Caki2 (cell line): ENCODE results near the gene MARCHF11. TPM values are rescaled to one million over a fixed set of nuclear protein-coding genes. Genes with fewer than 3 reads are reported as not detected.

Experiments
- DNase-seq: peaks from one replicate; pipeline ENCODE4 v3.0.0-alpha.2; 2015; ENCODE audit warnings: low read depth
- in situ Hi-C: cut with HindIII; loops from 2 replicates; pipeline ENCODE4 v1.10.0; 2016; ENCODE audit warnings: low sequenced_read_pairs, low pct_unique_long_range_greater_than_20kb, mixed read lengths
- total RNA-seq: library from RNA; depleted of rRNA; stranded (reverse); fragments of >200 nt; shearing (Covaris generic); gene quantifications from 2 replicates; pipeline ENCODE4 v1.2.3, GENCODE V29; 2014; ENCODE audit warnings: low replicate concordance; rRNA removed

The MARCHF11 gene, protein sequence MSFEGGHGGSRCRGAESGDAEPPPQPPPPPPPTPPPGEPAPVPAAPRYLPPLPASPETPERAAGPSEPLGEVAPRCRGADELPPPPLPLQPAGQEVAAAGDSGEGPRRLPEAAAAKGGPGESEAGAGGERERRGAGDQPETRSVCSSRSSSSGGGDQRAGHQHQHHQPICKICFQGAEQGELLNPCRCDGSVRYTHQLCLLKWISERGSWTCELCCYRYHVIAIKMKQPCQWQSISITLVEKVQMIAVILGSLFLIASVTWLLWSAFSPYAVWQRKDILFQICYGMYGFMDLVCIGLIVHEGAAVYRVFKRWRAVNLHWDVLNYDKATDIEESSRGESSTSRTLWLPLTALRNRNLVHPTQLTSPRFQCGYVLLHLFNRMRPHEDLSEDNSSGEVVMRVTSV
- not detected in 2 replicates for total RNA-seq

DNA sequence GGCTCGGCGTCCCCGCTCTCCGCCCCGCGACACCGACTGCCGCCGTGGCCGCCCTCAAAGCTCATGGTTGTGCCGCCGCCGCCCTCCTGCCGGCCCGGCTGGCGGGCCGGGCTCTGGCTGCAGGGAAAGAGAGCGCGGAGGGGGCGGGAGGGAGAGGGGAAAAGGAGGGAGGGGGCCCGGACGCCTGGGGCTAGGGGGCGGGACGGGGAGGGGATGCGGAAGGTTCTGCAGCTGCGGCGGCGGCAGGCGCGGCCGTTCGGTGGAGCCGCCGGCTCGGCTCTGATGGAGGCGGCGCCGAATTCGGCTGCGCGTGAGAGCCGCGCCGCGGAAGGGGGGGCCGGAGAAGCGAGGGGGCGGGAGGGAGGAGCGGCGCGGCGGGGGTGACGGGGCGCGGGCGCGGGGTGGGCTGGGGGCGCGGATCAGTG, at the start of gene MARCHF11:
MARCHF11 (minus strand) TSS at position 281 of the 425 bp plus-strand sequence; CDS start at position 65, 216 bp downstream.
- DNase-seq: no peak
- in situ Hi-C loops: no loop called here

DNA sequence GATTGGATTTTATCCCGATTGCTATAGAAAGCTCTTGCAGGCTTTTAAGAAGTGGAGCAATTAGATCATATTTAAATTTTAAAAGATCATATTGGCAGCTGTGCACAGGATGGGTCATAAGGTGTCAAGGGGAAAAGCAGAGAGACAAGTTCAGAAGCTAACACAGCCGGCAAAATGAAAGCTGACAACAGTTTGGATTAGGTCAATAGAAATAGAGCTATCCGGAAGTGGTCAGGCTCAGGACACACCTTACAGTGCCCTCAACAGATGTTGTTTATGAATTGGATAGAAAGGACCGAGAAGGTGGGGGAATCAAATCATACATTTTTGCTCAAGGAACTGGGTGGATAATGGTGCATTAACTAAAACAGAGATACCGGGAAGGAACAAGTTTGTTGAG, 46.3 kb upstream of the MARCHF11 start:
- in situ Hi-C loops: no loop called here

DNA sequence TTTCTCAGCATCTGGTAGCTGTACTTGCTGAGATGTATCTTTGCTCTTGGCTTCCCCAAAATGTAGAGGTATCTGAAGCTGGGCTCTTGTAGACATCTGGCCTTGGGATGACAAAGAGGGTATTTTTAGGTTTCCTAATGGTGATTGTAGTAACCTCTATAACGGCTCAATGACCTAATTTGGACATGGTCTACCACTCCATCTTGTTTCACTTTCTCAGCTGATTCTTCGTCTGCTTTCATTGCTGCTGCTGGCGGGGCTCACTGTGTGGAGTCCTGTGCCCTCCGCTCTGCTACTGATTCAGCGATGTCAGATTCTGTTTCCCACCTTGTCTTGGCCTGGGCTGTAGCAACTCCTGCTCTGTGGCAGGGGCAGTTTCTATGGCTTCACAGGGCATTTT, 12.7 kb upstream of the MARCHF11 start:
- no peak for DNase-seq
- in situ Hi-C loops: no loop called here

More for the DNA sequence above, 46.3 kb upstream of the MARCHF11 start:
- no peak for DNase-seq

DNA sequence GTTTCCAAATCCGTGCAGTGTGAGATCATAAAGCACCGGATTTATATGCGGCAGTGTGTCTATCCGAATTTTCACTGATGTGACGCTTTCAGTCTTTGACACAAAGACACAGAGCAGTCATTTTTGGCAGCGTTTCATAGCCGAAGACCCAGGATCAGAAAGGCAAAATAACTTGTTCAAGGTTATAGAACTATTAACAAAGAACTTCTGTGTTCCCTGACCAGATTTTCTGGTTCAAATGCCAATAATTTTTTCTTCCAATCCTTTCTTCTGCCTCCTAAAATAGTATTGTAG, 1.1 kb upstream of the MARCHF11 start:
- no peak for DNase-seq
- in situ Hi-C loops: no loop called here

DNA sequence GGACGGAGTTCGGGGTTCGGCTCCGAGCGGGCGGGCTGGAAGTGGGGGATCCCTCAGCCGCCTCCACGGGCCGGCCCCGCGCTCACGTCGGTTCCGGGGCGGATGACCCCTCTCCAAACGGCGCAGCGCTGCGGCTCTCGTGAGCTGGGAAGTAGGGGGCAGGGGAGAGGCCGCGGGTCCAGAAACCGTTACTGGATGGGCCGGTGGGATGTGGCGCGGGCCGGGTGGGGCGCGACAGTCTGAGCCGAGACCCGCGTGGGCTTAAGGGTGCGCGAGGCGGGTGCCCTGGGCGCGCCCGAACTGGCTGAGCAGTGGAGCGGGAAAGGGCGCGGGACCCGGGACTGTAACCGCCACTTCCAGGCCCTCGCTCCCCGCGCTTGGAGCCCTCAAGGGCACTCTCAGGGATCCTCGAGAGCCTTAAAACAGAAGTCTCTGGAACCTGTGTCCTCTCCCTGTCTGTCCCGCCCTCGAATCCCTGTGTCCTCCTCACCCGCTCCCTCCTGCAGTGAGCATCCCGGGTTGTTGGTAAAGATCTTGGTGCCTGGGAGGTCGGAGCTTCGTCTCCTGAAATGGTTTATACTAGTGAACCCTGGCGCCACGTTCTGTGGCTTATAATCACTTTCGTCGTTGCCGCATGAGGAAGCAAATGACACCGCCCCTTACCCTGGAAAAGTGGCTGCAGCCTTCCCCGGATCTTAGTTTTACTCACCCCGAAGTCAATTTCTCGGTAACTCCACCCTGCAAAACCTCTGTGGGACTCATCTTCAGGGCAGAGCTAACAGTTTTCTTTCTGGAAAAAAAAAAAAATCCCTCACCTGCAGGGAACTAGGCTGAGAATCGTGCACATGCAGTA, 571 bp upstream of the MARCHF11 start:
- no peak for DNase-seq
- in situ Hi-C loops: no loop called here

DNA sequence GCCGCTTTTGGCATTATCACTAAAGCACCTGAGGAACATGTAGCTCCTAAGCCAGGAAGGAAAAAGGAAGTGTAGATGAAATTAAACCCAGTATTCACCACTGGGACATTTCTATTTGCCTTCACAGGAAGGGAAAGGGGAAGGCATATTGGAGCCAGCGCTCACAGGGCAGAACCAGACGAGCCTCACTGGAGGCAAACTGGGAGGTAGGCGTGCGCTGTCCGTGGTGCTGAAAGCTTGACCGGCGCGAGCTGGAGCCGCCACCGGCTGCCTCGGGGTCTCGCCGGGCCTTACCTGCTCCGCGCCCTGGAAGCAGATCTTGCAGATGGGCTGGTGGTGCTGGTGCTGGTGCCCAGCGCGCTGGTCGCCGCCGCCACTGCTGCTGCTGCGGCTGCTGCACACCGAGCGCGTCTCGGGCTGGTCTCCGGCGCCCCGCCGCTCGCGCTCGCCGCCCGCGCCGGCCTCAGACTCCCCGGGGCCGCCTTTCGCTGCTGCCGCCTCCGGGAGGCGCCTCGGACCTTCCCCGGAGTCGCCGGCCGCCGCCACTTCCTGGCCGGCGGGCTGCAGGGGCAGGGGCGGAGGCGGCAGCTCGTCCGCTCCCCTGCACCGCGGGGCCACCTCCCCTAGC, 732 bp downstream of the MARCHF11 start:
- peak; percentile 10 for DNase-seq
- in situ Hi-C loops: no loop called here

DNA sequence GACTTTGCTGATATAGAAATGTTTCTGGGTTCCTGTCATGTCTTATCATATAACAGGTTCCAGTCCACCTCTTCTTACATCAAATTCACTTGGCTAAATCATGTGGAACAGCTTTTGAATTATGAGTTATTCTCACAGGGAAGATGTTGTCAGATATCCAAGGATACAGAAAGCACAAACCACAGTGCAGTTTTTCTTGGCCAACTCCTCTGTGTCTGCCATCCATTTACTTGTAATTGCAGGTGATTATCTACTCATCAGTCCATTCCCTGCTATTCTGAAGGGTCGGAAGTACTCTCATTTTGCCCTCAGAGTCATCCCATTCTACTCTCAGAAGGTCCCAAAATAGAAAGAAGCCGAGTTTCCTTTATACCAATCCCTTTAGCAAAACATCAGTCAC, 10.0 kb downstream of the MARCHF11 start:
- in situ Hi-C loops: no loop called here

DNA sequence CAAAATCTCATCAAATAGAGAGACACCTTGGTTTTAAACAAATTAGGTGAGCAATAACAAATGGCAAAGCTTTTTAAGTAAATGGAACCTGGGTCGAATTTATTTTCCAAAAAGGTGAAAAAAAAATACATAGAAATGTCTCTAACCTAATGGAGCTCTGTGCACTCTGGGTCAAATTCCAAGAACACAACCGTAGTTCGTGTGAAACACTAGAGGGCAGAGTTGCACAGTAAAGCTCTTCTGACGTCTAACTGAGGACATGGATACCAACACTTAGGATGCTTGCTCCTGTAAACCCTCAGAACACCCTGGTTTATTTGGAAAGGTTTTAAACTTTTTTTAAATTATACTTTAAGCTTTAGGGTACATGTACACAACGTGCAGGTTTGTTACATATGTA, 18.9 kb downstream of the MARCHF11 start:
- in situ Hi-C loops: no loop called here

More for the DNA sequence above, 10.0 kb downstream of the MARCHF11 start:
- DNase-seq: no peak

DNA sequence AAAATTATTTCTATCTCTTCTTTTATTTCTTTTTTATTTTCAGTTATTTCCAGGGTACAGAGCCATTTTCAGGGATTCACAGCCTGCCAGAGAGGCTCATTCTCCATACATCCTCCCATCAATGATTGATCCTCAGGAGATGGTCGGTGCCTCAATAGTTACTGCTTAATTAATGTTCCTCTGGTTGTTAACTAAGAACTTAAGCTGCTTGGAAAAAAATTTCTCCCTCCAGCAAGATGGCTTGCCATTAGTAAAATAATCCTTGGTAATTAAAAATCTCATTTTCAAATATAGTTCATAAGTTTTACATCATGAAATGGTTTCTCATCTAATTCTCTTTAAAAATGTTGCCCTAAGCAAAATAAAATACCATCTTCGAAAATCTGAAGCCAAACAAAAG, 20.0 kb downstream of the MARCHF11 start:
- in situ Hi-C loops: no loop called here
- no peak for DNase-seq

More for the DNA sequence above, 18.9 kb downstream of the MARCHF11 start:
- peak; percentile 14 for DNase-seq

DNA sequence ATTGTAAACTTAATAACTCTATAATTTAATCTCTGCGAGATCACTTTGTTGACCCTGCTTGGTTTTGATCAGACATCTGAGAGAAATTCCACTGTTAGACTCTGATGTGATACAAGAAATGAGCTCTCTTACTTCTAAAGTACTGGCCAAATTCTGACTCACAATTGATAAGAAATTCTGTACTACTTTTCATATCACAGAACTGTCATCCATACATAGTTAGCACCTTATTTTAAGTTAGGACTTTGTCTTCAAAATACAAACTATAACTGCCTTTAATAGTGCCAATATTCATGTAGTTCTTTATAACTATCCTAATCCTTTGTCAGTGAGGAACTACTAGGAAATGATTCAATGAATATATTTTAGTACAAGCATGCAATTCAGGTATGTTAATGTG, 23.4 kb downstream of the MARCHF11 start:
- in situ Hi-C loops: no loop called here
- DNase-seq: no peak

DNA sequence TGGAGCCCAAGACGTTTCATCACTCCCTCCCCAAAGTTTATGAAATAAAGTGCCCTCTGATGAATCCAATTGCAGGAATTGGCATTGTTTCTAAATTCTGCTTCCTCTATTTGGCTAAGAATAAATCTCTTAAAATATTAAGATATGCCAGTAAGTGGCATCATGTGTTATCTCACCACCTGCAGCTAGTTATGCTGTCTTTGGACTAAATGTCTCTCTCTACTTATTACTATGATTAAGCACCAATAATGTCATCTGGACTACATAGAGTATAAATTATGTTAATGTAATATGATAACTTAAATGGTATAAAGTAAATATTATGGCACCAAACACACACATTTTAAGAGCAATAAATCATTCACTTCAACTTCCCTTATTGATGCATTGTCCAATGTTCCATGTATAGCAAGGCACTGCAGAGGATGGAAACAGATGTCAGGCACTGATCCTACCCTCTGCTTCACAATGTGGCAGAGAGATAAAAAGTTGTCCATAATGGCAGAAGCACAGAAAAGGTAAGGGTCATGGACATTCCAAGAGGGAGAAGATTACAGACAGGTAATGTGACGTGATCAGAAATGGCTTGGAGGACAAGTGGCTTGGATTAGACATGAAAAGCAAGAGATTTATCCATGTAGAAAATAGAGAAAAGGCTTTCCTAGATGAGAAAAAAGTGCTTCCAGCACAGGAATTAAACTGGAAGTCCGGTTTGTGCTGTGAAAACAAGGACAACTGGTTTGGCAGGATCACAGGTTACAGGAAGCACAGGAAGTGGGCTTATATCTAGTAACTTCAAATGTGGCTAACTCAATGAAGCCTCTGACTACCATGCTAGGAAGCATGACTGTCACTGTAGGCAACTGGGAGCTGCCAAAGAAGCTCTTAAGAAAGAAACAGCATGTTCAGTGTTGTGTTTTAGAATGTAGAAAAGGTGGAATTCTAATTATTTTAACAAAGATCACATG, 26.7 kb downstream of the MARCHF11 start:
- DNase-seq: no peak
- in situ Hi-C loops: no loop called here

DNA sequence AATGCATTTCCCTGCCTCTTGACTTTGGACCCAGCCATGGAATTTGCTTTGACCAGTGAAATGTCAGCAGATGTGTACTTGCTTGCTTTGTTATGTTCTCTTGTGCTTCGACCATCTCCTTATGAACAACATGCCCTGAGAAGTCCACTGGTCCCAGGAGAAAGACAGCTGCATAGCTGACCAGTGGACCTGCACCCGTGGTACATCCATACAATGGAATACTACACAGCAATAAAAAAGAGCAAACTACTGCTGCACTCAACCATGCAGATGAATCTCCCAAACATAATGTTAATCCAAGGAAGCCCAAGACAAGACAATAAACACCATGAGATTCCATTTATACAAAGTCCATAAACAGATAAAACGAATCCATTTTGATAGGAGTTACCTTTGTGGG, 30.0 kb downstream of the MARCHF11 start:
- DNase-seq: no peak
- in situ Hi-C loops: no loop called here

DNA sequence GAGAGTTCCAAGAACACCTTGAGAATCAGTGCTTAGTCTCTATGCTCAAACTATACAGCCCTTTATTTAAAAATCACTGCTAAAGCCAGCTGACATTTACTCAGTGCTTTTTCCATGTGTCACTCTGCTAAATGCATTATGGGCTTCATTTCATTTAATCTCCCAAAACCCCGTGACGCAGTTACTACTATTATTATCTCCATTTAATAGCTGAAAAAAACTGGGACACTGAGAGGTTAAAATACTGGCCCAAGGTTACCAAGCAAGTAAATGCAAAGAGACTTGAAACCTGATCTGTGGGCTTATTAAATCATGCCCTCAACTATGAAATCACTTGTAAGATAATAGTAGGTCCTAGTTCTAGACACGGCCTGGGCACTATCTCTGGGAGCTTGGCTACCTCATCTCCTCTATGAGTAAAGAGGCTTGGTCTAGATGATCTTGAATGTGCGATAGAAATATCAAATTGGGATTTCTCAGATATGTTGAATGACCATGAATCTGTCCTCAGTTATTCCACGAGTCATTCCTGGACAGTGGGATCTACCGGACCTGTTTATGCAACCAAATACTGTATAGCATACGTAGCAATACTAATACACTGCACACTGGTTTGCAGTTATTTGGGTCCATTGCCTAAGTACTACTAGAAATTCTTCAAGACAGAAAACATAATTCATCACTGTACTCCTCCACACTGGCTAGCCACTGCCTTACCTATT, 32.3 kb downstream of the MARCHF11 start:
- DNase-seq: no peak
- in situ Hi-C loops: no loop called here

DNA sequence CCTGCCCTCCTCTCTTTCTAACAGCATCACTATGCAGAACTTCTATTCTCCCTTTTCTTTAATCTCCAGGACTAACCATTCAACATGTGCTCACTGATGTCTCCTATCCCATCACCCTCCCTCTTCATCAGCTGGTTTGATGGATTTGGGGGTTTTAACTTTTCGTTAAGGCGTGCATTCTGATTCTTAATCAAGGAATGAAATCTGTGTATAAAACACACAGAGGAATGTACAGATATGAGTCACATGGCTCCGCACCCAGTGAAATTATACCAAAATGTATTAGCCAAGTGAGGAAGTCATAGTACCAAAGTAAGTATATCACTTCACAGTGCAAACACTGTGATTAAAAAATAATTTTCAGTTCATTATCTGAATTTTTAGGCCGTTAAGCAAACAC, 35.2 kb downstream of the MARCHF11 start:
- in situ Hi-C loops: no loop called here
- no peak for DNase-seq

DNA sequence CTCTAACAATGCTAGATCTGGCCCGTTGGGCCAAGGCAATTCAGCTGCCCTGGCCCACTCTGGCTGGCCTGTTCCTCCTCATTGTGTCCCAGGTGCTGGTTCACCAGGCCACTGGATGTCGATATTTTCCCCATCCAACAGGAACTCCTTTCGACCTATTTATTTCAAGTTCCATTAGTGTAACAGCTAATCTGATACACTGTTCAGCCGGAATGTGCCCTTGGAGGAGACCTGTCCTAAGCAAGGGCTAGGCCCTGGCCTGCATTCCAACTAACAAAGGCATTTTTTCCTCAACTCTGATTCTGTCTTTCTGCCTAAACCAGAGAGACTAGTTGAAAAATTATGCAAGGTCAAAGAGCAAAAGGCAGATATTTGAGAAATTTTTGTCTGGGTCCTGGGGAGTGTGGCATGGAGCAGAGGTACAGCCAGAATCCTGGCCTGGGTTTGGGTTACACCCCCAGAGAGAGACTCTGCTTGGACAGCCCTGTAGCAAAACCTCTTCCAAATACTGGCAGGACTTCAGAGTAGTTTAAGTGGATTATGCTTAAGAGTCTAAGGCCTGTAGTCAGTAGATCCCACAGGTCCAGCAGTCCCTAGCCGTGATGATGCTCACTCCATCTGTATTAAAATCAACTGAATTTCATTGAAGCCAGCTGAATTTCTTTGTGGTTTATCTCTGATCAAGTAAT, 36.1 kb downstream of the MARCHF11 start:
- DNase-seq: no peak
- in situ Hi-C loops: no loop called here

DNA sequence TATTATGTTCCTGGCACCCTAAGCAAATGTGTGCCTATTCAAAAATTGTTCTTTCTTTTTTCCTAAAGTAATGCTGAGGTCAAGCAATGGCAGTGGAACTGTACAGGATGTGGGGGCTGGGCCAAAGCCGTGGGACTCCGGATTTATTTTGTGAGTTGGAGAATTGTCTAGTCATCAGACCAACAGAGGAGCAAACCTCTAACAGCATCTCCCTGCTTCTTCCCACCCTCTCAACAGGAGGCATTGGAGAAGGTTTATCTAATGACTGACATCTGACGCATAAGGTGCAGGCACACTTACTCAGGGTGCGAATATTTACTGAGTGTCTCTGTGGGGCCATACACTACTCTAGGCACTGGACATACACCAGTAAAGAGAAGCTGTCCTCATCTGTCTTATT, 38.6 kb downstream of the MARCHF11 start:
- DNase-seq: no peak
- in situ Hi-C loops: no loop called here

DNA sequence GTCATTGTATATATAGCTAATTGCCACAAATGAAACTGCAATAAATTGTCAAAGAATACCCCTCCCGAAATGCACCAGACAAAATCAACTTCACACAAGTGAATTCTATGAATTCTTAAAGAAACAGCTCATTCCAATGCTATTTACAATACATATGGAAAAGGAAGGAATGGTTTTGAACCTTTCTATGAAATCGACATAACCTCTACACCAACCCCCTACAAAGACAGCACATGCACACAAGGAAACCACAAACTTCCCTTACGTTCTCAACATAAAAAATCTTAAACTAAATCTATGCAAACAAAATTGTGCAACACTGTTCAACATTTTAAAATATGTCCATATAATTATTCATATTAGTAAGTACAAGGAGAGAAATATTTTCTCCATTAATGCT, 39.2 kb downstream of the MARCHF11 start:
- no peak for DNase-seq
- in situ Hi-C loops: no loop called here
